ENCODE data around the gene NRROS.
"Not testable (repeated sequence)": the region's sequence is repeated elsewhere in the genome, so short reads cannot be mapped to it uniquely, and the experiment has no call there.

NRROS gene

GRCh38 chr3:196611761-196612483, 27.6 kb upstream of the NRROS start:
- H3K9me3 Mint-ChIP-seq, result no peaks in the 10 kb centered on the region
- H3K36me3 Mint-ChIP-seq (ENCODE audit: low read depth), result no peaks in the 10 kb centered on the region
- no peak overlapping the region for H3K4me3 Mint-ChIP-seq
- TF ChIP-seq CTCF (IDR thresholded peaks at IDR 0.05; ENCODE audit: unreplicated experiment in 3 of 3), result no peak
- H3K4me1 Mint-ChIP-seq, result no peaks in the 10 kb centered on the region
- peaks cover 3% of the 10 kb centered on the region for H3K27me3 Mint-ChIP-seq (ENCODE audit: low read depth)
- peak overlapping the region in 2 of 3 experiments; percentile 18 to 20 for H3K27ac Mint-ChIP-seq

- H3K9me3 Mint-ChIP-seq; H3K4me3 Mint-ChIP-seq; H3K27ac Mint-ChIP-seq; H3K27me3 Mint-ChIP-seq (ENCODE audit: low read depth); H3K4me1 Mint-ChIP-seq; H3K36me3 Mint-ChIP-seq (ENCODE audit: low read depth): not testable (repeated sequence)
Measured at GRCh38 chr3:196615234-196615633, 24.3 kb upstream of the NRROS start.

GRCh38 chr3:196617256-196617655, 22.2 kb upstream of the NRROS start:
- H3K27me3 Mint-ChIP-seq (ENCODE audit: low read depth), result no peaks in the 10 kb centered on the region
- TF ChIP-seq CTCF (IDR thresholded peaks at IDR 0.05; ENCODE audit: unreplicated experiment in 3 of 3), result no peak
- H3K4me1 Mint-ChIP-seq, result no peaks in the 10 kb centered on the region
- no peaks in the 10 kb centered on the region for H3K9me3 Mint-ChIP-seq
- no peak overlapping the region for H3K4me3 Mint-ChIP-seq
- H3K36me3 Mint-ChIP-seq (ENCODE audit: low read depth), result no peaks in the 10 kb centered on the region
- no peak overlapping the region for H3K27ac Mint-ChIP-seq

- Mint-ChIP-seq H3K4me1 (no peaks in the 10 kb centered on the region), H3K27me3 (ENCODE audit: low read depth) (no peaks in the 10 kb centered on the region), H3K36me3 (ENCODE audit: low read depth) (no peaks in the 10 kb centered on the region), H3K27ac (peak overlapping the region in 1 of 3 experiments; percentile 16), H3K9me3 (no peaks in the 10 kb centered on the region), H3K4me3 (no peak overlapping the region)
- no peak for TF ChIP-seq CTCF (IDR thresholded peaks at IDR 0.05; ENCODE audit: unreplicated experiment in 3 of 3)
Measured at GRCh38 chr3:196619223-196619622, 20.3 kb upstream of the NRROS start.

GRCh38 chr3:196619627-196620026, 19.9 kb upstream of the NRROS start:
- H3K27me3 Mint-ChIP-seq (ENCODE audit: low read depth); H3K36me3 Mint-ChIP-seq (ENCODE audit: low read depth); H3K9me3 Mint-ChIP-seq; H3K4me1 Mint-ChIP-seq; H3K4me3 Mint-ChIP-seq; H3K27ac Mint-ChIP-seq: not testable (repeated sequence)

- no peak overlapping the region for H3K27ac Mint-ChIP-seq
- no peak for TF ChIP-seq CTCF (IDR thresholded peaks at IDR 0.05; ENCODE audit: unreplicated experiment in 3 of 3)
- no peak overlapping the region for H3K4me3 Mint-ChIP-seq
- H3K4me1 Mint-ChIP-seq, result no peaks in the 10 kb centered on the region
- H3K27me3 Mint-ChIP-seq (ENCODE audit: low read depth), result no peaks in the 10 kb centered on the region
- no peaks in the 10 kb centered on the region for H3K36me3 Mint-ChIP-seq (ENCODE audit: low read depth)
- no peaks in the 10 kb centered on the region for H3K9me3 Mint-ChIP-seq
Measured at GRCh38 chr3:196620161-196620604, 19.3 kb upstream of the NRROS start.

- no peak overlapping the region for H3K4me3 Mint-ChIP-seq
Measured at GRCh38 chr3:196620684-196621083, 18.8 kb upstream of the NRROS start.

More at GRCh38 chr3:196620684-196621083, 18.8 kb upstream of the NRROS start:
- TF ChIP-seq CTCF (IDR thresholded peaks at IDR 0.05; ENCODE audit: unreplicated experiment in 3 of 3), result no peak
- Mint-ChIP-seq H3K36me3 (ENCODE audit: low read depth) (no peaks in the 10 kb centered on the region), H3K27me3 (ENCODE audit: low read depth) (no peaks in the 10 kb centered on the region), H3K9me3 (no peaks in the 10 kb centered on the region), H3K4me1 (no peaks in the 10 kb centered on the region), H3K27ac (no peak overlapping the region)

Measured in nephron (organoid).